Fibroblast of lung (primary cell): ENCODE results near the gene PRKAG2. TPM values are rescaled to one million over a fixed set of nuclear protein-coding genes. Genes with fewer than 3 reads are reported as not detected.

Experiments
- DNase-seq, 2 donors: peaks; one replicate each; pipeline versions ENCODE4 v3.0.0 to v3.0.0-alpha.2; 2010; ENCODE audit warnings: low read depth in 2 of 2
- H2AFZ ChIP-seq: 2 replicates; pipeline ENCODE4 v1.5.1; 2012; ENCODE audit warnings: low read length, control low read depth, inconsistent platforms
- H3K27ac ChIP-seq: 2 replicates; pipeline ENCODE4 v1.5.1; 2011; ENCODE audit warnings: low read length, control low read depth; ENCODE audit not compliant: insufficient read depth
- H3K27me3 ChIP-seq: 2 replicates; pipeline ENCODE4 v1.5.1; 2011; ENCODE audit warnings: mild to moderate bottlenecking, low read length; ENCODE audit not compliant: control insufficient read depth, insufficient read depth
- H3K36me3 ChIP-seq: 2 replicates; pipeline ENCODE4 v1.5.1; 2011; ENCODE audit warnings: low read length; ENCODE audit not compliant: control insufficient read depth, insufficient read depth
- H3K4me1 ChIP-seq: 2 replicates; pipeline ENCODE4 v1.5.1; 2011; ENCODE audit warnings: low read length; ENCODE audit not compliant: control insufficient read depth, insufficient read depth; ENCODE audit errors: extremely low read depth
- H3K4me2 ChIP-seq: 2 replicates; pipeline ENCODE4 v1.5.1; 2011; ENCODE audit warnings: low read length, control low read depth; ENCODE audit not compliant: insufficient read depth; ENCODE audit errors: extremely low read depth
- H3K4me3 ChIP-seq, 4 experiments: fragments of 200-600 bp in 1 of 4; sonication (generic) in 1 of 4; replicated peaks in 1 of 4; 2 replicates each; pipeline ENCODE4 v1.5.1; 2011 to 2016; ENCODE audit warnings: low read length in 4 of 4, low read depth in 3 of 4, mild to moderate bottlenecking in 3 of 4, control low read depth in 2 of 4, inconsistent platforms in 1 of 4, mixed read lengths in 1 of 4; ENCODE audit not compliant: insufficient read depth in 1 of 4; ENCODE audit errors: control extremely low read depth in 1 of 4
- H3K79me2 ChIP-seq: 2 replicates; pipeline ENCODE4 v1.5.1; 2012; ENCODE audit warnings: mild to moderate bottlenecking, low read length, inconsistent platforms; ENCODE audit not compliant: control insufficient read depth, insufficient read depth
- H3K9ac ChIP-seq: 2 replicates; pipeline ENCODE4 v1.5.1; 2011; ENCODE audit warnings: mild to moderate bottlenecking, low read length, control low read depth; ENCODE audit not compliant: insufficient read depth
- H3K9me3 ChIP-seq: 2 replicates; pipeline ENCODE4 v1.5.1; 2012; ENCODE audit warnings: low read depth, low read length; ENCODE audit not compliant: control insufficient read depth, insufficient read depth
- H4K20me1 ChIP-seq: 2 replicates; pipeline ENCODE4 v1.5.1; 2011; ENCODE audit warnings: low read length; ENCODE audit not compliant: control insufficient read depth, insufficient read depth; ENCODE audit errors: extremely low read depth
- EZH2 ChIP-seq: IDR thresholded peaks from 2 replicates; pipeline ENCODE4 v1.5.1; 2012; ENCODE audit warnings: low read length, control low read depth, mild to moderate bottlenecking; ENCODE audit errors: missing control alignments
- polyA plus RNA-seq, 2 donors: library from polyadenylated mRNA; depleted of rRNA in 1 of 2; stranded (reverse) in 1 of 2; unstranded in 1 of 2; fragments of >200 nt; gene quantifications; 2 replicates each; pipeline ENCODE4 v1.2.1, GENCODE V29; 2011 to 2012; ENCODE audit warnings: missing spikeins in 1 of 2
- total RNA-seq: library from RNA; depleted of rRNA; stranded (reverse); fragments of >200 nt; gene quantifications from 2 replicates; pipeline ENCODE4 v1.2.1, GENCODE V29; 2014
- TF ChIP-seq, protein P1 (sequence below), 2 donors: IDR thresholded peaks in 1 of 2; conservative IDR thresholded peaks in 1 of 2; 1 replicate in 1 of 2; 2 replicates in 1 of 2; pipeline ENCODE4 v1.5.1; 2011 to 2012; ENCODE audit warnings: low read length in 2 of 2, control low read depth in 1 of 2, inconsistent platforms in 1 of 2, low read depth in 1 of 2, mild to moderate bottlenecking in 1 of 2

Gene PRKAG2
- total and polyA plus RNA-seq, 2 donors (not counting 1 experiment from before 2014, with no cell fraction given) = 11.9 to 56.7 TPM

DNA sequence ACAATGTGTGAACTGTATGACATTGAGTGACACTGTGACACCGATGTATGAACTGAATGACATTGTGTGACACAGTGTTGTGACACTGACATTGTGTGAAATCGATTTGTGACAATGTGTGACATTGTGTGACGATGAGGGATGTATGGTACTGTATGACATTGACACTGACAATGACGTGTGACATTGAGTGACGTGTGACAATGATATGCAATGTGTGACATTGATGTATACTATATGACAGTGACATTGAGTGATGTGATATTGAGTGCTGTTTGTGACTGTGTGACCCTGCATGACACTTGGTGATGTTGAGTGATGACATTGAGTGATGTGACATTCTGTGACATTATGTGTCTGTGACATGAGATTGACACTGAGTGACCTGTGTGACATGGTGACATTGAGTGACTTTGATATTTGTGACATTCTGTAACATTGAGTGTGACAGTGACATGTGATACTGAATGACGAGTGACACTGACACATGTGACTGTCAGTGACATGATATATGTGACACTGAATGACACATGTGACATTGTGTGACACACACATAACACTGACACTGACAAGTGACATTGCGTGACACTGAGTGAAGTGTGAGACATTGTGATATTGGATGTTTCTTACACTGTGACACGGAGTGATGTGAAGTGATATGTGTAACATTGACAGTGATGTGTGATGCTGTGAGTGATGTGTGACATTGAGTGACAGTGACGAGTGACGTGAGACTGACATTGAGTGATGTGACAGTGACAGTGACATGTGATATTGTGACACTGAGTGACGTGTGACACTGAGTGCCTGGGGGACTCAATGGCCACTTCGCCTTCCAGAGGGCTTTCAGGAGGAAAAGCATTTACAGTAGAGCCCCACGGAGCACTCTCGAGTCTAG lies 167.5 kb downstream of the PRKAG2 start:
- no peak overlapping the region for H2AFZ ChIP-seq

DNA sequence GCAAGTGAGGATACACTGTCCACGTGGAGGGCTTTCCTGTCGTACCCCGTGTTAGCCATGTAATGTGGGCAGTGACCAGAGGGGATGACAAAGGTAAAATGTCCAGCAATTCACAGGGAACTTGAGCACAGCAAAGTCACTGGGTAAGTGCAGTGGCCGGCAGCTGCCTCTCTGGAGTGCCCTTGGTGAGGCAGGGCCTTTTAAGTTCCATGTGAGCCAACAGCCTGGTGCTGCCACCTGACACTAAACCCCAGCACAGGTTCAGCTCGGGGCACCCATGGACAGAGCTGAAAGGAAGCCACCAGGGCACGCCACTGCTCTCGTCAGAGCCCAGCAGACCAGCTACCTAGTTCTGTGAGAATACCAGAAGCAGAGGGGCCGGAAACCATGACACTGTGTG lies 168.3 kb downstream of the PRKAG2 start:
- H3K36me3 ChIP-seq = no peaks in the 10 kb centered on the region
- no peak overlapping the region for H3K27ac ChIP-seq
- no peaks in the 10 kb centered on the region for H4K20me1 ChIP-seq
- no peaks in the 10 kb centered on the region for H3K79me2 ChIP-seq
- H3K27me3 ChIP-seq = no peaks in the 10 kb centered on the region
- no peak overlapping the region for H3K9ac ChIP-seq
- no peak for DNase-seq
- no peak overlapping the region for H2AFZ ChIP-seq
- peaks cover 6% of the 10 kb centered on the region for H3K4me1 ChIP-seq
- H3K4me3 ChIP-seq = no peak overlapping the region
- TF ChIP-seq, protein P1, sequence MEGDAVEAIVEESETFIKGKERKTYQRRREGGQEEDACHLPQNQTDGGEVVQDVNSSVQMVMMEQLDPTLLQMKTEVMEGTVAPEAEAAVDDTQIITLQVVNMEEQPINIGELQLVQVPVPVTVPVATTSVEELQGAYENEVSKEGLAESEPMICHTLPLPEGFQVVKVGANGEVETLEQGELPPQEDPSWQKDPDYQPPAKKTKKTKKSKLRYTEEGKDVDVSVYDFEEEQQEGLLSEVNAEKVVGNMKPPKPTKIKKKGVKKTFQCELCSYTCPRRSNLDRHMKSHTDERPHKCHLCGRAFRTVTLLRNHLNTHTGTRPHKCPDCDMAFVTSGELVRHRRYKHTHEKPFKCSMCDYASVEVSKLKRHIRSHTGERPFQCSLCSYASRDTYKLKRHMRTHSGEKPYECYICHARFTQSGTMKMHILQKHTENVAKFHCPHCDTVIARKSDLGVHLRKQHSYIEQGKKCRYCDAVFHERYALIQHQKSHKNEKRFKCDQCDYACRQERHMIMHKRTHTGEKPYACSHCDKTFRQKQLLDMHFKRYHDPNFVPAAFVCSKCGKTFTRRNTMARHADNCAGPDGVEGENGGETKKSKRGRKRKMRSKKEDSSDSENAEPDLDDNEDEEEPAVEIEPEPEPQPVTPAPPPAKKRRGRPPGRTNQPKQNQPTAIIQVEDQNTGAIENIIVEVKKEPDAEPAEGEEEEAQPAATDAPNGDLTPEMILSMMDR (conservative IDR thresholded peaks at IDR 0.05 in 1 of 2, IDR thresholded peaks at IDR 0.05 in 1 of 2; ENCODE audit: low read depth in 1 of 2, low read length in 2 of 2) = no peak
- TF ChIP-seq EZH2 = no peak
- no peaks in the 10 kb centered on the region for H3K9me3 ChIP-seq
- H3K4me2 ChIP-seq = no peak overlapping the region

More for the DNA sequence above, 167.5 kb downstream of the PRKAG2 start:
- H4K20me1 ChIP-seq = no peaks in the 10 kb centered on the region
- no peaks in the 10 kb centered on the region for H3K27me3 ChIP-seq
- H3K4me1 ChIP-seq = peaks cover 6% of the 10 kb centered on the region
- no peak overlapping the region for H3K9ac ChIP-seq
- no peaks in the 10 kb centered on the region for H3K36me3 ChIP-seq
- no peak overlapping the region for H3K27ac ChIP-seq
- TF ChIP-seq, protein P1 (conservative IDR thresholded peaks at IDR 0.05 in 1 of 2, IDR thresholded peaks at IDR 0.05 in 1 of 2; ENCODE audit: low read depth in 1 of 2, low read length in 2 of 2) = no peak
- no peak for TF ChIP-seq EZH2
- no peaks in the 10 kb centered on the region for H3K9me3 ChIP-seq
- H3K4me3 ChIP-seq = no peak overlapping the region
- DNase-seq = peak in 1 of 2 donors; percentile 48
- no peak overlapping the region for H3K4me2 ChIP-seq
- H3K79me2 ChIP-seq = no peaks in the 10 kb centered on the region

DNA sequence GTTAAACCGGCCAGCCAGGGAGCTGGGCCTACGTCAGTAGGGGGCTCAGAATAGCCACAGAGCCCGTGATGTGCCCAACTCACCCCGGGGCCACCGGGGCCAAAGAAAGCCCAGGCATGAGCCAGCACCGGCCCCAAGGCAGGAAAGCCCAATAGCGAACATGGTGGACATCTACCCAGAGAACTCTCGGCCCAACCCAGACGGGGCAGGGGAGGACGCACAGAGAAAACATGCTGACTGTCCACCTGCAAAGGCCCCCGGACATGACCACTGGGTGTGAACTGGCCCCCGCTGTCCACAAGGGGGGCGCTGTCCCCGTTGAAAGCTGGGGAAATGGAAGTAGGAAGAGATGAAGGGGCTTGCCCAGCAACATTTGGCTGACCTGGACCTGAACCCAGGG lies 169.2 kb downstream of the PRKAG2 start:
- Histone ChIP-seq H3K9me3 (no peaks in the 10 kb centered on the region), H3K27me3 (no peaks in the 10 kb centered on the region), H3K36me3 (no peaks in the 10 kb centered on the region), H3K4me1 (peaks cover 6% of the 10 kb centered on the region), H3K27ac (no peak overlapping the region), H3K4me3 (no peak overlapping the region), H4K20me1 (no peaks in the 10 kb centered on the region), H3K9ac (no peak overlapping the region), H3K79me2 (no peaks in the 10 kb centered on the region), H3K4me2 (no peak overlapping the region), H2AFZ (no peak overlapping the region)
- no peak for DNase-seq
- TF ChIP-seq, protein P1 (conservative IDR thresholded peaks at IDR 0.05 in 1 of 2, IDR thresholded peaks at IDR 0.05 in 1 of 2; ENCODE audit: low read depth in 1 of 2, low read length in 2 of 2) = no peak
- no peak for TF ChIP-seq EZH2
